GM12864 (cell line): ENCODE measurements around the gene UMAD1.

ENCODE experiments used
- DNase-seq: peaks from one replicate; pipeline ENCODE4 v3.0.0-alpha.2; 2011; ENCODE audit warnings: low read depth
- H3K4me3 ChIP-seq: 2 replicates; pipeline ENCODE4 v1.5.1; 2011; ENCODE audit warnings: mild to moderate bottlenecking, low read depth, low read length, control low read depth
- CTCF ChIP-seq: IDR thresholded peaks from 2 replicates; pipeline ENCODE4 v1.5.1; 2011; ENCODE audit warnings: low read depth, mild to moderate bottlenecking, moderate library complexity, low read length, control low read depth, inconsistent platforms; ENCODE audit errors: missing control alignments

The UMAD1 gene

GRCh38 chr7:7746458-7746857, 105.9 kb downstream of the UMAD1 start:
- TF ChIP-seq CTCF, result no peak
- H3K4me3 ChIP-seq, result no peak overlapping the region
- DNase-seq, result no peak

GRCh38 chr7:7750571-7751242, 110.2 kb downstream of the UMAD1 start:
- no peak overlapping the region for H3K4me3 ChIP-seq
- DNase-seq, result no peak
- no peak for TF ChIP-seq CTCF

GRCh38 chr7:7751243-7752092, 110.9 kb downstream of the UMAD1 start:
- DNase-seq, result no peak
- no peak overlapping the region for H3K4me3 ChIP-seq
- no peak for TF ChIP-seq CTCF

GRCh38 chr7:7756577-7756976, 116.0 kb downstream of the UMAD1 start:
- TF ChIP-seq CTCF, result no peak
- no peak overlapping the region for H3K4me3 ChIP-seq
- DNase-seq, result no peak

GRCh38 chr7:7757576-7757975, 117.0 kb downstream of the UMAD1 start:
- DNase-seq, result no peak
- H3K4me3 ChIP-seq, result no peak overlapping the region
- no peak for TF ChIP-seq CTCF

- no peak for DNase-seq
- no peak for TF ChIP-seq CTCF
- peak overlapping the region; percentile 50 for H3K4me3 ChIP-seq
Observed at GRCh38 chr7:7761340-7761973, 120.9 kb downstream of the UMAD1 start.
